Mesenchymal stem cell (in vitro differentiated cells and primary cell): Measurements from ENCODE around the gene MMS22L.

Experiments used
- DNase-seq: peaks from one replicate; pipeline ENCODE4 v3.0.0-alpha.2; 2013
- H2AFZ ChIP-seq: one replicate; pipeline ENCODE4 v1.6.1; 2013; ENCODE audit warnings: low read depth, mild to moderate bottlenecking, control low read depth, inconsistent platforms, low read length, moderate library complexity
- H2AK5ac ChIP-seq: 2 replicates; pipeline ENCODE4 v1.6.1; 2013; ENCODE audit warnings: low read length, moderate library complexity, mild to moderate bottlenecking, inconsistent platforms; ENCODE audit not compliant: severe bottlenecking
- H2BK120ac ChIP-seq: one replicate; pipeline ENCODE4 v1.6.1; 2013; ENCODE audit warnings: low read depth, mild to moderate bottlenecking, inconsistent platforms, low read length, moderate library complexity
- H2BK12ac ChIP-seq, 2 experiments: one replicate each; pipeline ENCODE4 v1.6.1; 2013; ENCODE audit warnings: inconsistent platforms in 2 of 2, low read length in 2 of 2, mild to moderate bottlenecking in 2 of 2, moderate library complexity in 2 of 2, control low read depth in 1 of 2
- H2BK15ac ChIP-seq: one replicate; pipeline ENCODE4 v1.6.1; 2013; ENCODE audit warnings: mild to moderate bottlenecking, low read depth, inconsistent platforms; ENCODE audit not compliant: poor library complexity, severe bottlenecking
- H2BK5ac ChIP-seq: 2 replicates; pipeline ENCODE4 v1.6.1; 2013; ENCODE audit warnings: low read depth, mild to moderate bottlenecking, low read length, control low read depth, inconsistent platforms; ENCODE audit not compliant: poor library complexity, severe bottlenecking
- H3K14ac ChIP-seq, 2 experiments: one replicate each; pipeline ENCODE4 v1.6.1; 2013; ENCODE audit warnings: inconsistent platforms in 2 of 2, low read length in 2 of 2, control low read depth in 1 of 2, mild to moderate bottlenecking in 1 of 2, moderate library complexity in 1 of 2
- H3K18ac ChIP-seq, 2 experiments: one replicate each; pipeline ENCODE4 v1.6.1; 2013; ENCODE audit warnings: inconsistent platforms in 2 of 2, low read length in 2 of 2, control low read depth in 1 of 2, low read depth in 1 of 2, mild to moderate bottlenecking in 1 of 2
- H3K23ac ChIP-seq, 2 experiments: one replicate each; pipeline ENCODE4 v1.6.1; 2013; ENCODE audit warnings: inconsistent platforms in 2 of 2, low read length in 2 of 2, mild to moderate bottlenecking in 2 of 2, moderate library complexity in 2 of 2, control low read depth in 1 of 2
- H3K27ac ChIP-seq: 2 replicates; pipeline ENCODE4 v1.5.1; 2013; ENCODE audit warnings: mild to moderate bottlenecking, moderate library complexity, low read length, control low read depth, inconsistent platforms; ENCODE audit not compliant: poor library complexity, severe bottlenecking
- H3K27me3 ChIP-seq, 2 experiments: 2 replicates each; pipeline versions ENCODE4 v1.6.1 to v1.7.0; 2013; ENCODE audit warnings: low read length in 2 of 2, mild to moderate bottlenecking in 2 of 2, moderate library complexity in 2 of 2, control low read depth in 1 of 2, inconsistent platforms in 1 of 2; ENCODE audit not compliant: control insufficient read depth in 1 of 2, insufficient read depth in 1 of 2
- H3K36me3 ChIP-seq, 2 experiments: 2 replicates each; pipeline versions ENCODE4 v1.6.1 to v1.7.0; 2013; ENCODE audit warnings: low read length in 2 of 2, control low read depth in 1 of 2, inconsistent platforms in 1 of 2, low read depth in 1 of 2, mild to moderate bottlenecking in 1 of 2; ENCODE audit not compliant: insufficient read depth in 2 of 2, control insufficient read depth in 1 of 2
- H3K4ac ChIP-seq, 2 experiments: one replicate each; pipeline ENCODE4 v1.6.1; 2013; ENCODE audit warnings: inconsistent platforms in 2 of 2, low read length in 2 of 2, mild to moderate bottlenecking in 2 of 2, moderate library complexity in 2 of 2, control low read depth in 1 of 2, low read depth in 1 of 2
- H3K4me1 ChIP-seq: 2 replicates; pipeline ENCODE4 v1.6.1; 2013; ENCODE audit warnings: low read depth, low read length, control low read depth; ENCODE audit not compliant: control insufficient read depth, insufficient read depth
- H3K4me2 ChIP-seq: 2 replicates; pipeline ENCODE4 v1.6.1; 2013; ENCODE audit warnings: low read length, mild to moderate bottlenecking, inconsistent platforms; ENCODE audit not compliant: poor library complexity, severe bottlenecking
- H3K4me3 ChIP-seq, 2 experiments: 2 replicates each; pipeline versions ENCODE4 v1.5.1 to v1.7.0; 2013; ENCODE audit warnings: low read length in 2 of 2, mild to moderate bottlenecking in 2 of 2, control low read depth in 1 of 2, low read depth in 1 of 2; ENCODE audit not compliant: insufficient read depth in 1 of 2
- H3K79me1 ChIP-seq: replicated peaks from 2 replicates; pipeline ENCODE4 v1.6.1; 2013; ENCODE audit warnings: mild to moderate bottlenecking, control low read depth, low read length, inconsistent platforms; ENCODE audit not compliant: poor library complexity, severe bottlenecking
- H3K9ac ChIP-seq: 2 replicates; pipeline ENCODE4 v1.7.0; 2013; ENCODE audit warnings: mild to moderate bottlenecking, low read length, moderate library complexity
- H3K9me3 ChIP-seq: 2 replicates; pipeline ENCODE4 v1.7.0; 2013; ENCODE audit warnings: mild to moderate bottlenecking, low read length; ENCODE audit not compliant: control insufficient read depth
- H4K8ac ChIP-seq: one replicate; pipeline ENCODE4 v1.6.1; 2013; ENCODE audit warnings: inconsistent platforms, mild to moderate bottlenecking, low read length, moderate library complexity
- H4K91ac ChIP-seq: one replicate; pipeline ENCODE4 v1.6.1; 2013; ENCODE audit warnings: mild to moderate bottlenecking, low read length, inconsistent platforms
- whole genome bisulfite sequencing: methylation state at CpG from one replicate; pipeline ENCODE4 v1.1.7; 2013; ENCODE audit warnings: mixed read lengths; 5-methylcytosine and 5-hydroxymethylcytosine counted together

The MMS22L gene

DNA sequence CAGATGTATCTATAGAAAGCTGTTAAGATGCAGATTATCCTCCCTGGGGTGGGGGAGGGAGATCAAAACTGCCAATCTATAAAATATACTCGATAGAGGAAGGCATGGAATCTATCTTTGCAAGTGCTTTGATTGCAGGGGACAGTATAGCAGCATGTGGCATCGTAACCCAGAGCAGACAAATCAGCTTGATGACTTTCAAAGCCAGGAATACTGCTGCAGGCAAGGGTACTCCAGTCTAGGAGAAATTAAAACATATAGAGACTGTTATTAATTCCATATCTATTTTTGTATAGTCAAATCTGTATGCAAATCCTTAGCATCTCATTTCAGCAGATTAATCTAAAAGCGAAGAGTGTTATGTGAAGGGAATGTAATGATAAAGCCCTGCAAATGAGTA, 159.4 kb downstream of the MMS22L start:
- no peak overlapping the region for H3K23ac ChIP-seq
- H2BK12ac ChIP-seq, result no peak overlapping the region
- H2BK120ac ChIP-seq, result no peak overlapping the region
- no peak overlapping the region for H3K4me2 ChIP-seq
- no peak overlapping the region for H2BK5ac ChIP-seq
- no peak overlapping the region for H3K18ac ChIP-seq
- H3K79me1 ChIP-seq, result no peaks in the 10 kb centered on the region
- no peaks in the 10 kb centered on the region for H3K36me3 ChIP-seq
- H3K4ac ChIP-seq, result no peak overlapping the region
- H3K4me3 ChIP-seq, result no peak overlapping the region
- H3K14ac ChIP-seq, result no peak overlapping the region
- H3K27ac ChIP-seq, result no peak overlapping the region
- WGBS, result 63% methylated on average over 3 of the region's 3 CpGs
- H2AK5ac ChIP-seq, result no peak overlapping the region
- H3K9ac ChIP-seq, result no peak overlapping the region
- no peaks in the 10 kb centered on the region for H3K4me1 ChIP-seq
- H3K9me3 ChIP-seq, result peaks cover 7% of the 10 kb centered on the region
- H4K91ac ChIP-seq, result no peak overlapping the region
- no peak overlapping the region for H2AFZ ChIP-seq
- H2BK15ac ChIP-seq, result no peak overlapping the region
- no peak for DNase-seq
- peaks cover 0 to 9% of the 10 kb centered on the region in 2 experiments for H3K27me3 ChIP-seq
- no peak overlapping the region for H4K8ac ChIP-seq

DNA sequence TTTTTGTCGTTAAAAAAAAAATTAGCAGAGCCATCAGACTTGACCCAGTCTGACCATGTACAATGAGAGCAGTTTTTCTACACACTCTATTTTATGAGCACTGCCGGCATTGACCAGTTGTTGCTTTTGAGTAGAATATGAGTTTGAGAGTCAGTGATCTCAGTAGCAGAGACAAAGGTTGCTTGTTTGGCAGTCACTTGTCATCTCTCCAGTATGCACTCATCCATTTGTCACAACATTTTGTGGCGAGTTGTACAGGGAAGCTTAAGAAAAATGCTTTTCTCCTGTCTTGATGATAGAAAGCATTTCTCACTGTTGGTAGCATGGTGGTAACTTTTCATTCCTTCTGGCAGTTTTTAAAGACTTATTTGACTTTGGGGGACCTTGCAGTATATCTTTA, 159.9 kb downstream of the MMS22L start:
- no peak overlapping the region for H4K8ac ChIP-seq
- no peak overlapping the region for H2BK15ac ChIP-seq
- H3K4me3 ChIP-seq, result no peak overlapping the region
- no peak overlapping the region for H2BK12ac ChIP-seq
- no peaks in the 10 kb centered on the region for H3K79me1 ChIP-seq
- no peak overlapping the region for H3K23ac ChIP-seq
- no peak overlapping the region for H2BK120ac ChIP-seq
- H2AK5ac ChIP-seq, result no peak overlapping the region
- no peak overlapping the region for H3K14ac ChIP-seq
- H3K4me1 ChIP-seq, result no peaks in the 10 kb centered on the region
- no peak for DNase-seq
- no peak overlapping the region for H3K4ac ChIP-seq
- no peak overlapping the region for H4K91ac ChIP-seq
- H2AFZ ChIP-seq, result no peak overlapping the region
- WGBS, result 53% methylated on average over 1 of the region's 3 CpGs
- H3K9ac ChIP-seq, result no peak overlapping the region
- no peaks in the 10 kb centered on the region for H3K36me3 ChIP-seq
- H3K27me3 ChIP-seq, result peaks cover 0 to 11% of the 10 kb centered on the region in 2 experiments
- peaks cover 7% of the 10 kb centered on the region for H3K9me3 ChIP-seq
- H3K4me2 ChIP-seq, result no peak overlapping the region
- no peak overlapping the region for H3K27ac ChIP-seq
- no peak overlapping the region for H2BK5ac ChIP-seq
- H3K18ac ChIP-seq, result no peak overlapping the region

DNA sequence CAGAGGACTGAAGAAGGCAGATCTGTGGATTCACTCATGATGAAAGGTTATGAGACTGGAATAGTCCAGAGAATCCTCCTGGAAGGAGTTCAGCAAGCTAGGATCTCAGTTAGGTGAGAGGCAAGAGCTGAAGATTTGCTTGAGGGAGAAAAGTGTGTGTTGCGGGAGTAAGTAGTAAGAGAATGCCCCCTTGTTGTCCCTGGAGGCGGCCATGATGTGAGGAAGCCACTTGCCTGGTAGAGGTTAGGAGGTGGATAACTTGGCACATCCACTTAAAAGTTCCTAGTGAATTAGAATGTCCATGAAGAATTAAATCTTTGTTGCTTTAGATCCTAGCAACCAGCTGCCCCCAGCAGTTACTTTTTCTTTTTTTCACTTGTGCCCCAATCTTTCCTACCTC, 162.5 kb downstream of the MMS22L start:
- Histone ChIP-seq H2BK12ac (no peak overlapping the region), H3K4ac (no peak overlapping the region), H2AFZ (no peak overlapping the region), H3K79me1 (no peaks in the 10 kb centered on the region), H3K9me3 (peaks cover 7% of the 10 kb centered on the region), H2AK5ac (no peak overlapping the region), H3K23ac (no peak overlapping the region), H3K4me2 (no peak overlapping the region), H3K4me3 (no peak overlapping the region), H2BK15ac (no peak overlapping the region), H3K27me3 (peaks cover 0 to 11% of the 10 kb centered on the region in 2 experiments), H2BK5ac (no peak overlapping the region), H3K27ac (no peak overlapping the region), H2BK120ac (no peak overlapping the region), H3K9ac (no peak overlapping the region), H3K14ac (no peak overlapping the region), H4K8ac (no peak overlapping the region), H4K91ac (no peak overlapping the region), H3K18ac (no peak overlapping the region), H3K36me3 (no peaks in the 10 kb centered on the region), H3K4me1 (no peaks in the 10 kb centered on the region)
- WGBS, result 100% methylated on average over 2 of the region's 2 CpGs
- no peak for DNase-seq

DNA sequence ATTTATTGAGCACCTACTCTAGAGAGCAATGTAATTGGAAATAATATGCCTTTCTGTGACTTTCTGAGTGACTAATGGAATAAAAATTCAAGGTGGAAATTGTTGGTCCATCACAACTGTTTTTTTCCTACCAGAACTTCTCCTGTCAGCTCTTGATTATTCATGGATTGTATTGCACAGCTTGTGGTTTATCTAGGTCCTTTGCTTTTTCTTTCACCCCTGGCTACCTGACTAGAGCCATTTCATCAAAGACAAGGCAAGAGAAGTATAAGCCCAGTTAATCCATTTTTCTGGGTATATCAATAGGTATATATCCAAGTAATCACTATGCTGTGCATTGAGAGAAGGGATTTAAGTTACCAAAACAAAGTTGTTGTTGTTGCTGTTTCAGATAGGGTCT, 168.4 kb downstream of the MMS22L start:
- Histone ChIP-seq H3K9ac (no peak overlapping the region), H2AFZ (no peak overlapping the region), H3K4me1 (no peaks in the 10 kb centered on the region), H3K18ac (no peak overlapping the region), H2BK15ac (no peak overlapping the region), H2BK12ac (no peak overlapping the region), H3K9me3 (no peaks in the 10 kb centered on the region), H4K8ac (no peak overlapping the region), H3K4me2 (no peak overlapping the region), H3K36me3 (no peaks in the 10 kb centered on the region), H3K4me3 (no peak overlapping the region), H3K79me1 (no peaks in the 10 kb centered on the region), H4K91ac (no peak overlapping the region), H2AK5ac (no peak overlapping the region), H3K27me3 (peaks cover 0 to 11% of the 10 kb centered on the region in 2 experiments), H2BK5ac (no peak overlapping the region), H3K4ac (no peak overlapping the region), H3K14ac (no peak overlapping the region), H3K27ac (no peak overlapping the region), H2BK120ac (no peak overlapping the region), H3K23ac (no peak overlapping the region)
- DNase-seq, result no peak
